DMS114 treated with DMSO at 0.1 percent for 48 hours (cell line): Measurements from ENCODE around the gene CLSTN2.

Source experiments
- DNase-seq: peaks from one replicate; lab custom pipeline; 2025; ENCODE audit not compliant: unreplicated experiment; lab: John Stamatoyannopoulos, UW

CLSTN2 gene

DNA sequence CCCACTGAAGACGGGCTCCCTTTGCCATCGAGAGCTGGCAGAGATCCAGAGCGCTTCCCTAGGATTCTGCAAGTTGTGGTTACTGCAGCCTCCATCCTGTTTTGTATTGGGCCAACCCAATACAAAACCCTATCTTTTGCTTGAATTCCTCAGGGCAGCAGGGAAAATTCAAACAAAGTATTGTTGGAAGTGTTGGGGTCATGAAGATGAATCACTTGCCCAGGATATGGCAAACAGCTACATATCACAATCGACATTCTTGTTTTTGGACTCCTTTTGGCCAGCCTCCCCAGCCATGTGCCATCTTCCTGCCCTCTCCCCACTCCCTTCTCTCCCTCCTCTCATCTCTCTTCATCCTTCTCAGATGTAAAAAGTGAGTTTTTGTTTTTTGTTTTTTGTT lies 642.9 kb downstream of the CLSTN2 start:
- no peak for DNase-seq

- DNase-seq, result no peak
Measured at GRCh38 chr3:140579260-140579659, 644.3 kb downstream of the CLSTN2 start.

DNA sequence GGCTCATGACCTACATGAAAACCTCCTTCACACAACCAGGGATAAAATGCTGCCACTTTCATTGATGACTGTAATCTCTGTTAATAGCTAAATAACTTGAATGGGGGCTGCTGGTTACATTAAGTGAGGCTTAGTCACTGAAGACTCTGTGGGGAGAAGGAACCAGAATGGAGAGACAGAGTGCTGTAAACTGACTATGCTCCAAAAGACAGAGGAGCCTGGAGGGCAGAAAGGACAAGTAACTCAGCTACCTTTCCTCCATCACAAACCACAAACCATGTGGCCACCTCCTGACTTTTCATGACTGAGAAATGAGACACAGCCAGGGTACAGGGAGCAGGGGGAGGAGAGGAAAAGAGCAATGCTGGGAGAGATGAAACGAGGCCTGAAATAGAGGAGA lies 645.8 kb downstream of the CLSTN2 start:
- no peak for DNase-seq

DNA sequence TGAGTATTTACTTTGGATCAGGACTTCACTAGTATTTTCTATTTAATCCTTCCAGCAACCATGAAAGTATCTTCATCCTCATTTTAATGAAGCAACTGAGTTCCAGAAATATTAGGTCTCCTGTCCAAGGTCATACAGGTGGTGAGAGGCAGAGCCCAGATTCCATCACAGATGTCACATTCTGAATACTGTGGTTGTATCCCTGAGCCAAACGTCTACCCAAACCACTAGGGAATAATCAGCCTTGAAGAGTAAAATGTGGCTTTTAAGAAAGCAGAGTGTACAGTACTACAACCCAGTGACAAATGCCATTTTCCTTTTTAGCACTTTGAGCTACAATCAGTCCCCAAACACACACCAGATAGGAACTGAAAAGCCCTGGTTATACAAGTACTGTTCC lies 649.6 kb downstream of the CLSTN2 start:
- DNase-seq, result no peak

DNA sequence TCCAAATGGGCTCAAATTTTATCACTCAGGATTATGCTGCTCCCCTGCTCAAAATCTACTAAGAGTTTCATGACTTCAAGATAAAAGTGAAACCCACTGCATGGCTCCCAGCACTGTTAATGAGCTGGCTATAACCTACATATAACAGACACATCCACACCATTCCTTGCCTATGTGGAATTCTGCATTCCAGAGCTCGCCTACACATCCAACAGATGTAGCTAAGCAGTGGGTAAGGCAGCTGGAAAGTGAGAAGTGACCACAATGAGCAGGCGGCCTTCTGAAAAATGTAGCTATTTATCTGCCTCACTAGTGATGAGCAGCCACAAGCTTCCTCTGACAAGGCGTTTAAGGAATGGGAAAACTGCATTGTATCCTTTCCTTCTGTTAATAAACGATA lies 650.8 kb downstream of the CLSTN2 start:
- no peak for DNase-seq

DNA sequence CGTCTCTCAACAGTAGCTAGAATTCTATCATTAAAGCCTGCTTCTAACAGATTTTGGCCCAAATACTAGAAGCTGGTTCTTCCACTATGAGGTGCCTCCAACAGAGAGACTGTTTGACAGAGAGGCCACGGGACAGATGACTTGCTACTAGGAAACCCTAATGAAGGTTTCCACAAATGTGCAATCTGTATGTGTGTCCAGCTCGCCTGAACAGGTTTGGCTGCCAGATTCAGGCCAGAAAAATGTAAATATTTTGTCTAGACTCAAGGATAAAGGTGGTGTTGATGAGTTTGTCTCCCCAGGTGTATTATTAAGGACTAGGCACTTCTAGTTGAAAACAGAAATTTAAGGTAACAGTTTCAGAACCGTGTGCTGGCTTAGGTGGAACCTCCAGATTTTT lies 651.3 kb downstream of the CLSTN2 start:
- DNase-seq, result no peak

- DNase-seq, result no peak
Measured at GRCh38 chr3:140588558-140588957, 653.6 kb downstream of the CLSTN2 start.

- no peak for DNase-seq
Measured at GRCh38 chr3:140593766-140594165, 658.8 kb downstream of the CLSTN2 start.

DNA sequence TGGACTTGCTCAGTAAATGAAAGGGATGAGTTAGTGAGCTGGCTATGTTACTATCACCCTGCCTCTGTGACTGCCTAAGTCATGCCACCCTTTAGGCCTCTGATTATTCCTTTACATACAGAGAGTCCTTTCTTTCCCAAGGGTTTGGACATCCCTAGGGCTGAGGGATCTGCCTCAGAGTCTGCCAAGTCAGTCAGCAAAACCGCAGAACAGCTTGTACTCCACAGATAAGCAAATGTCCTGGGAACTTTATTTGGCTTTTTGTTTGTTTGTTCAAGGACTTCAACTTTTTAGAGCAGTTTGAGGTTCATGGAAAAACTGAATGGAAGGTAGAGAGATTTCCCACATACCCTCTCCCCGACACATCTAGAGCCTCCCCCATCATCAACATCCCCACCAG lies 660.3 kb downstream of the CLSTN2 start:
- DNase-seq, result no peak

DNA sequence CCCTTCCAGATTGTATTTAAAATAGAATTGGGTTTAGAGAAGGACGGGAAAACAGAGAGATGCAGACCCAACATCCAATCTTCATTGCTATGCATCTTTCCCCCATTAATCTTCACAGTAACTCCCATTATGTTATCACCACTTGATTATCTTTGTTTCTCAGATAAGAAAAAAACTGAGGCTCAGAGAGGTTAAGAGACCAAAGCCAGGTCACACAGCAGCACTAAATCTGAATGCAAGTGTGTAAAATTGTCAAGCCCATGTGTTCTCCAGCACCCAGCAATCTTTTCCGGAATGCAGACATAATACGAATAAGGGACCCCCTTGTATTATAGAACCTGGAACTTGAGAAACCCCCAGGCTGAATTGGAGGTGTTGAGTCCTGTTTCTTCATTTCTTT lies 662.4 kb downstream of the CLSTN2 start:
- DNase-seq, result no peak

DNA sequence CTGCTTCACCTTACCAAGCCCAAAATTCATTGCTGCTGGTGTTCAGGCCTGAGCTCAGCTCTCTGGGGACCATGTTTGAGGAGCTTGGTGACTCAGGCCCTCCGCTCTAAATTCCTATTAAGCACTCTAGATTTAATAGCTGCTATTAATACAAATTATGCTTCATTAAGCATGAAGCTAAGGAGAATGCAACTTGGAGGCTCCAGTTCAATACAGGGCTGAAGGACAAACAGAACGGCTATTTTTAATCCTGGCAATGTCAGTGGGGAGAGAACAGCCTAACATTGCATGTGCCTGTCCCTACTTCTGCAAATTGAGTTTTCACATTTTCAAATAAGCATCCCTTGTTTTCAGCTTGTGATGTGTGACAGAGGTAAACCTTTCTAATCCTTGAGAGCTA lies 662.8 kb downstream of the CLSTN2 start:
- DNase-seq, result no peak

DNA sequence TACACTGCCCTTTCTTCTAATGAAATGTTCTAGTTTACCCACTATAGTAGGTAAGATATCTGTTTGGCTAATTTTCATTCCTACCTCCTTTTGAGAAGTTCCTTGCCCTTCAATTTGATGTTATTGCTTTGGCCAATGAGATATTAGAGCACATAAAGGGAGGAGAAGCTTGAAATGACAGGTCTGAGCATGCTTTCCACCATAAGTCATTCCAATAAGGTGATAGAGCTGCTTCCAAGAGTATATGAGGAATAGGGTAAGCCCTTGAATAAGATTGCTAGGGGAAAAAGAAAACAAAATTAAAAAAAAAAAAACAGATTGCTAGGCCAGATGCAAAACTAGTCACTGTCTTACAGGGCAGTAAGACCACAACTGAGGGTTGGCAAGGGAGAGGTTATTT lies 664.0 kb downstream of the CLSTN2 start:
- no peak for DNase-seq

- no peak for DNase-seq
Measured at GRCh38 chr3:140599496-140599895, 664.5 kb downstream of the CLSTN2 start.

- no peak for DNase-seq
Measured at GRCh38 chr3:140601881-140602280, 666.9 kb downstream of the CLSTN2 start.

GRCh38 chr3:140602781-140603180 lies 667.8 kb downstream of the CLSTN2 start:
- no peak for DNase-seq

- DNase-seq, result no peak
Measured at GRCh38 chr3:140603766-140604165, 668.8 kb downstream of the CLSTN2 start.

- no peak for DNase-seq
Measured at GRCh38 chr3:140610544-140610943, 675.6 kb downstream of the CLSTN2 start.

DNA sequence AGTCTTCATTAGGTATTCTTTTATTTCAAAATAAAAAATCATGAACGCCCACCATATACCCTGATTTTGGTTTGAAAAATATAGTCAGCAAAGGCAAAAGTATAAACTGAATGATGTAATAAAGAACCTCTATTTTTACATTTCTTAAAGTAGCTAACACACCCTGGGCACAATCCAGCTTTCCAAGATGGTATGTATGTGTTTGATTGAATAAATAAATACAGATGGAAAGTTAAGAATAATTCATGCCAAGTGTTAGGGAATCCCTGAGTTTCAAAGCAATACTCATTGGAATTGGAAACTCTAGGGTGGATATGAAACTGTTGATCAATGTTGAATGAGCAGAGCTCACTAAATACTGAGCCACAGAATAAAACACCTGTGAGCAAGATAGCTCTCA lies 679.0 kb downstream of the CLSTN2 start:
- DNase-seq, result no peak

- DNase-seq, result no peak
Measured at GRCh38 chr3:140617135-140617534, 682.1 kb downstream of the CLSTN2 start.

GRCh38 chr3:140626856-140627255 lies 691.9 kb downstream of the CLSTN2 start:
- DNase-seq, result no peak
